ENCODE results near the gene TMEM139.
A peak's percentile ranks its signal among the peaks of the same experiment; 100 is the strongest.

The TMEM139 gene

DNA sequence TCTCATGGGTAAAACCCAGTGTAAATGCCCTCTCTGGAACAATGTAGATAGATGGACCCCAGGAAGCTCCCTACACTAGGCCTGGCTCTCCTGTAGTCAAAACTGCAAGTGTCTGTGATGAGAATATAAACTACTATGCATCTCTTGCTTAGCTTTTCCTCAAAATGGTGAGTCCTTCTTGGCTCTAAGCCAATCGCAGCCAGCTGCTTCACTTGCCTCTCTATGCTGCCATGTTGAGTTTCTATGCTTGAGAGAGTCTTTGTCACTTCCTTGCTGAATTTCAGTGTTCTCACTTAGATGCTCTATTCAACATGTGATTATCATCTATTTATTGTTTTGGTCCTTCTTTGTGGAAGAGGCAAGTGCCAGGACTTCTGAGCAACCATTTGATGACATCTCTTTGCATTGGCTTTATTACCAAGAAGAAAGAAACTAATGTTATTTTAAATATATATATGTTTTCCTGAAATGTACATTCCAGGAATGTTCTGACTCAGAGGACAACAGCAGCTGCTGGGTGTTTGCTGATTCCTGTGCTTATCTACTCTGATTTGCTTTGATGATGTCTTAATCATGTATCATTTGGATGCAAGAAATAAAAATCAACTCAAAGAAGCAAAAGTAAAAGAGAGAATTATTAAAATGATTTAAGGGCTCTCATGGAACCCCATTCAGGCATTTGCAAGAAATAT, 46.3 kb upstream of the TMEM139 start:
- Histone ChIP-seq H3K9ac (ENCODE audit: low read length) (no peak overlapping the region), H2BK5ac (ENCODE audit: low read depth, low read length, poor library complexity) (no peak overlapping the region), H4K8ac (ENCODE audit: low read depth, low read length) (no peak overlapping the region), H3K27ac (ENCODE audit: low read depth, low read length) (no peak overlapping the region), H4K91ac (ENCODE audit: low read depth, low read length) (no peak overlapping the region), H4K12ac (ENCODE audit: low read depth, low read length) (no peak overlapping the region), H3K23ac (ENCODE audit: low read length) (no peak overlapping the region), H3K79me2 (ENCODE audit: control insufficient read depth, insufficient read depth, low read length, poor library complexity) (no peaks in the 10 kb centered on the region), H3K4ac (ENCODE audit: low read depth, low read length) (no peak overlapping the region), H2AK5ac (ENCODE audit: low read length) (no peak overlapping the region), H3K14ac (ENCODE audit: low read length) (no peak overlapping the region), H3K4me1 (ENCODE audit: control insufficient read depth in 1 of 2, insufficient read depth in 2 of 2, low read length in 2 of 2) (no peaks in the 10 kb centered on the region), H3K79me1 (ENCODE audit: low read length) (no peaks in the 10 kb centered on the region), H3K18ac (ENCODE audit: low read length) (no peak overlapping the region), H3K9me3 (ENCODE audit: insufficient read depth, low read depth, low read length) (peaks cover 6% of the 10 kb centered on the region), H3K4me3 (ENCODE audit: low read depth, low read length) (no peak overlapping the region), H2AFZ (ENCODE audit: insufficient read depth, low read length, poor library complexity) (no peak overlapping the region), H3K4me2 (ENCODE audit: low read length) (no peak overlapping the region), H2BK120ac (ENCODE audit: insufficient read depth, low read length, poor library complexity) (no peak overlapping the region), H3K27me3 (ENCODE audit: insufficient read depth, low read length) (no peaks in the 10 kb centered on the region), H3K36me3 (ENCODE audit: control insufficient read depth in 1 of 2, insufficient read depth in 2 of 2, low read length in 2 of 2) (no peaks in the 10 kb centered on the region), H2BK12ac (ENCODE audit: low read length) (no peak overlapping the region)
- DNase-seq, result peak in 1 of 2 donors; percentile 54
- WGBS (ENCODE audit: extremely low coverage, insufficient coverage, insufficient read length), result no CpG with 5 or more reads among the region's 1 CpG

GRCh38 chr7:143239813-143240212, 44.9 kb upstream of the TMEM139 start:
- H4K91ac ChIP-seq (ENCODE audit: low read depth, low read length), result no peak overlapping the region
- H3K9me3 ChIP-seq (ENCODE audit: insufficient read depth, low read depth, low read length), result peaks cover 6% of the 10 kb centered on the region
- H3K4me1 ChIP-seq (ENCODE audit: control insufficient read depth in 1 of 2, insufficient read depth in 2 of 2, low read length in 2 of 2), result peaks cover 2 to 3% of the 10 kb centered on the region in 2 experiments
- no peak overlapping the region for H2AFZ ChIP-seq (ENCODE audit: insufficient read depth, low read length, poor library complexity)
- no peak overlapping the region for H2BK12ac ChIP-seq (ENCODE audit: low read length)
- no peak overlapping the region for H3K9ac ChIP-seq (ENCODE audit: low read length)
- no peak overlapping the region for H2BK5ac ChIP-seq (ENCODE audit: low read depth, low read length, poor library complexity)
- no peak overlapping the region for H4K8ac ChIP-seq (ENCODE audit: low read depth, low read length)
- no peak overlapping the region for H3K27ac ChIP-seq (ENCODE audit: low read depth, low read length)
- DNase-seq, result peak; percentile 19 to 90
- H2BK120ac ChIP-seq (ENCODE audit: insufficient read depth, low read length, poor library complexity), result no peak overlapping the region
- no peaks in the 10 kb centered on the region for H3K36me3 ChIP-seq (ENCODE audit: control insufficient read depth in 1 of 2, insufficient read depth in 2 of 2, low read length in 2 of 2)
- H3K4me2 ChIP-seq (ENCODE audit: low read length), result no peak overlapping the region
- no peaks in the 10 kb centered on the region for H3K79me2 ChIP-seq (ENCODE audit: control insufficient read depth, insufficient read depth, low read length, poor library complexity)
- H3K27me3 ChIP-seq (ENCODE audit: insufficient read depth, low read length), result no peaks in the 10 kb centered on the region
- H2AK5ac ChIP-seq (ENCODE audit: low read length), result no peak overlapping the region
- H4K12ac ChIP-seq (ENCODE audit: low read depth, low read length), result no peak overlapping the region
- peaks cover 3% of the 10 kb centered on the region for H3K79me1 ChIP-seq (ENCODE audit: low read length)
- no peak overlapping the region for H3K18ac ChIP-seq (ENCODE audit: low read length)
- no peak overlapping the region for H3K14ac ChIP-seq (ENCODE audit: low read length)
- H3K4ac ChIP-seq (ENCODE audit: low read depth, low read length), result no peak overlapping the region
- H3K4me3 ChIP-seq (ENCODE audit: low read depth, low read length), result no peak overlapping the region
- no peak overlapping the region for H3K23ac ChIP-seq (ENCODE audit: low read length)

DNA sequence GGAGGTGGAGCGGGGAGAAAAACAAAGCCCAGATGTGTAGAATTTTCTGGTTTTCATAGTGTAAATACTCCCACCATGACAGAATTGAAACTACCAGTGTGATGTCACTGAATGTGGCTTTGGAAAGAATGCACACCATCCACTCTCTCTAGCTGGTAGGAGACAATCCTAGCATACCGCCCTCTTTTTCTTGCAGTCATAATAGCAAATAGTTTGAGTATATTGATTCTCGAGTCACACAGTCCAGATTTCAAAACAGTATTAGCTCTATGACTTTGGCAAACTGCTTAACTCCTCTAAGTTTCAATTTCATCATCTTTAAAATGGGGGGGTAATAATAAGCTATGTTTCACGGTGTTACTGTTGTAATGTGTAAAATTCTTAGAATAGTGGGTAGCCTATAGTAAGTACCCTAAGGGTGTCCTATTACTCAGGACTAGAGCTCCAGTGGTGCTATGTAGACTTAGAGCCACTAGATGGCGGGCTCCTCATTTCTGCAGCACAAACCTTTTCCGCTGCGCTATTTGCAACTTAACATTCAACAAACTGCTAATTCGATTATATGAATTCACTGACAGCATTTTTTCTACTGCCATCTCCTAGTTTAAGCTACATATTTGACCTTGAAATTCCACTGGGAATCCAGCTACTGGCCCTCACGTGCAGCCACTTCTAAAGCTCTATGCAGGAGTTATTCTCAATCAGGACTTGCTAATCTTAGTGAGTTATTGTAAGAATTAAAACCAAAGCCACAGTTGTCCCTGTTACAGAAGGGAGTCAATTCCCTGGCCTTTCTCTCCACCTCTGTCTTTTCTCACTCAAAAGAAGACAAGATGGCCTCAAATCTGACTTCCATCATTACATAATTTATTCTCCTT, 44.2 kb upstream of the TMEM139 start:
- no peaks in the 10 kb centered on the region for H3K27me3 ChIP-seq (ENCODE audit: insufficient read depth, low read length)
- peaks cover 6% of the 10 kb centered on the region for H3K9me3 ChIP-seq (ENCODE audit: insufficient read depth, low read depth, low read length)
- H3K79me1 ChIP-seq (ENCODE audit: low read length), result peaks cover 4% of the 10 kb centered on the region
- H3K14ac ChIP-seq (ENCODE audit: low read length), result no peak overlapping the region
- no peak overlapping the region for H2AFZ ChIP-seq (ENCODE audit: insufficient read depth, low read length, poor library complexity)
- H2BK5ac ChIP-seq (ENCODE audit: low read depth, low read length, poor library complexity), result no peak overlapping the region
- H3K23ac ChIP-seq (ENCODE audit: low read length), result no peak overlapping the region
- H3K4me1 ChIP-seq (ENCODE audit: control insufficient read depth in 1 of 2, insufficient read depth in 2 of 2, low read length in 2 of 2), result peaks cover 2 to 3% of the 10 kb centered on the region in 2 experiments
- H2BK12ac ChIP-seq (ENCODE audit: low read length), result no peak overlapping the region
- H3K4ac ChIP-seq (ENCODE audit: low read depth, low read length), result no peak overlapping the region
- H3K9ac ChIP-seq (ENCODE audit: low read length), result no peak overlapping the region
- H3K4me3 ChIP-seq (ENCODE audit: low read depth, low read length), result no peak overlapping the region
- peak overlapping the region; percentile 17 for H3K27ac ChIP-seq (ENCODE audit: low read depth, low read length)
- H3K79me2 ChIP-seq (ENCODE audit: control insufficient read depth, insufficient read depth, low read length, poor library complexity), result no peaks in the 10 kb centered on the region
- H4K8ac ChIP-seq (ENCODE audit: low read depth, low read length), result no peak overlapping the region
- no CpG with 5 or more reads among the region's 9 CpGs for WGBS (ENCODE audit: extremely low coverage, insufficient coverage, insufficient read length)
- no peak overlapping the region for H4K91ac ChIP-seq (ENCODE audit: low read depth, low read length)
- H3K18ac ChIP-seq (ENCODE audit: low read length), result no peak overlapping the region
- H2BK120ac ChIP-seq (ENCODE audit: insufficient read depth, low read length, poor library complexity), result no peak overlapping the region
- DNase-seq, result peak; percentile 87 to 97
- peak overlapping the region; percentile 29 for H3K4me2 ChIP-seq (ENCODE audit: low read length)
- no peak overlapping the region for H4K12ac ChIP-seq (ENCODE audit: low read depth, low read length)
- no peaks in the 10 kb centered on the region for H3K36me3 ChIP-seq (ENCODE audit: control insufficient read depth in 1 of 2, insufficient read depth in 2 of 2, low read length in 2 of 2)
- H2AK5ac ChIP-seq (ENCODE audit: low read length), result no peak overlapping the region

DNA sequence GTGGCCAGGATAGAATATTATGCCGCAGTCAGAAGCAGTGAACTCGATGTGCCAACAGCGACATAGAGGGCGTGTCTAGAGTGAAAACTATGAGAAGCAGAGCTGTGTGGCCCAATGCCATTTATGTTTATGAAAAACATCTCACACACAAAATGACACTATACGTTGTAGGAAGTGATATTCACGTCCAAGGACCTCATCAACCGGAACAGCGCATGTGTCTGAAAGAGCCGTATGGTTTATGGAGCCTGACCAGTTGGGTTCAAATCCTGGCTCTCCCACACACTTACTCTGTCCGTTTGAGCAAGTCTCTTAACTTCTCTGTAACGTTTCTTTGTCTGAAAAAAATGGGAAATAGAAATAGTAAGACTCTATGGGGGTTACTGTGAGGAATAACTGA, 42.5 kb upstream of the TMEM139 start:
- no peak overlapping the region for H2BK120ac ChIP-seq (ENCODE audit: insufficient read depth, low read length, poor library complexity)
- no peak overlapping the region for H3K4me2 ChIP-seq (ENCODE audit: low read length)
- peaks cover 2 to 3% of the 10 kb centered on the region in 2 experiments for H3K4me1 ChIP-seq (ENCODE audit: control insufficient read depth in 1 of 2, insufficient read depth in 2 of 2, low read length in 2 of 2)
- peaks cover 6% of the 10 kb centered on the region for H3K9me3 ChIP-seq (ENCODE audit: insufficient read depth, low read depth, low read length)
- H2BK12ac ChIP-seq (ENCODE audit: low read length), result peak overlapping the region; percentile 50
- DNase-seq, result no peak
- H3K79me2 ChIP-seq (ENCODE audit: control insufficient read depth, insufficient read depth, low read length, poor library complexity), result no peaks in the 10 kb centered on the region
- no peak overlapping the region for H3K18ac ChIP-seq (ENCODE audit: low read length)
- no peaks in the 10 kb centered on the region for H3K36me3 ChIP-seq (ENCODE audit: control insufficient read depth in 1 of 2, insufficient read depth in 2 of 2, low read length in 2 of 2)
- no peak overlapping the region for H3K23ac ChIP-seq (ENCODE audit: low read length)
- no peak overlapping the region for H4K12ac ChIP-seq (ENCODE audit: low read depth, low read length)
- no CpG with 5 or more reads among the region's 11 CpGs for WGBS (ENCODE audit: extremely low coverage, insufficient coverage, insufficient read length)
- H2AFZ ChIP-seq (ENCODE audit: insufficient read depth, low read length, poor library complexity), result no peak overlapping the region
- H3K4me3 ChIP-seq (ENCODE audit: low read depth, low read length), result no peak overlapping the region
- H2AK5ac ChIP-seq (ENCODE audit: low read length), result peak overlapping the region; percentile 29
- no peak overlapping the region for H3K14ac ChIP-seq (ENCODE audit: low read length)
- H3K4ac ChIP-seq (ENCODE audit: low read depth, low read length), result no peak overlapping the region
- no peak overlapping the region for H3K27ac ChIP-seq (ENCODE audit: low read depth, low read length)
- peaks cover 5% of the 10 kb centered on the region for H3K79me1 ChIP-seq (ENCODE audit: low read length)
- H4K8ac ChIP-seq (ENCODE audit: low read depth, low read length), result no peak overlapping the region
- H3K9ac ChIP-seq (ENCODE audit: low read length), result no peak overlapping the region
- H4K91ac ChIP-seq (ENCODE audit: low read depth, low read length), result peak overlapping the region; percentile 18
- H2BK5ac ChIP-seq (ENCODE audit: low read depth, low read length, poor library complexity), result no peak overlapping the region
- H3K27me3 ChIP-seq (ENCODE audit: insufficient read depth, low read length), result no peaks in the 10 kb centered on the region
